C4-2B (cell line): ENCODE results near the gene PLA2G1B.

Source experiments
- CTCF ChIP-seq: fragments of 450-650 bp; conservative IDR thresholded peaks from 2 replicates; pipeline ENCODE4 v1.5.1; 2017; ENCODE audit warnings: mild to moderate bottlenecking
- ZFX ChIP-seq: fragments of 450-650 bp; IDR thresholded peaks from 2 replicates; pipeline ENCODE4 v1.6.1; 2017

GRCh38 chr12:120364487-120364886, 36.9 kb upstream of the PLA2G1B start:
- TF ChIP-seq CTCF (no peak), ZFX (no peak)
